GM18909 (cell line): Measurements from ENCODE around the gene ZC3H14.

Experiments
- ATAC-seq: cut with Tn5 transposase; IDR thresholded peaks from one replicate; pipeline ENCODE4 v1.9.1; 2021; ENCODE audit warnings: mild to moderate bottlenecking; ENCODE audit not compliant: unreplicated experiment, poor library complexity

The ZC3H14 gene

DNA sequence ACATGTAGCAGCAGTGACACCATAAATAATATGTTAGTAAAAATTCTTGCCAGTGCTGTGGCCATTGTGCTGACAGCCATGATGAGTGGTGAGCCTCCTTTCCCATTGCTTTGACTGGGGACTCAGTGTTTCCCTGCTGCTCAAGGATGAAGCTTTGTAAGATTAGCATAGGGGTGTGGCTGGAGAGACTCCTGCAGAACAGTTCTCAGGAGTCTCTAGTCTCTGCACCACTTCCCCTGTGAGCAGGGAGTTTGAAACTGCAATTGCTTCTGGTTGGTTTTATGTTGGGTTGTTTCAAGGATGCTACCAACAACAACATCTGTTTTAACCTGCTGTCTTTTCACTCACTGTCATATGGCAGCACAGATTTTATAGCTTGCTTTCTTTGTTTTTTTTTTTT is 41.4 kb downstream of the ZC3H14 start:
- ATAC-seq, result no peak

DNA sequence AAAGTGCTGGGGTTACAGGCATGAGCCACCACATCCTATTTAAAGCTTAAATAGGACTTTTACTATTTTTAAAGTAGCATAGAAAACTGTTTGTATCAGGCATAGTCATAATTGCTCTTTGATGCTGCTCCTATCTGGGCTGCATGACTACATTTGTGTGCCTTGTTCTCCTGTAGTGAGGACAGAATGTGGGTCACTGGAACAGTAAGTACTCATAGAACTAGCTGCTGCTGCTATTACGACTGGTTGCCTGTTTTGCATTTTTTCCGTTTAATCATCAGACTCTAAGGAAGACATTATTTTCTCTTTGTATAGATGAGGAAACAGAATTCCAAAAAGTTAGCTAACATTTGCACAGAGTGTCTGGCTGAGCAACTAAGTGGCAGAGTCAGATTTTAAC is 42.8 kb downstream of the ZC3H14 start:
- no peak for ATAC-seq

- no peak for ATAC-seq
These were observed 45.0 kb downstream of the ZC3H14 start for GRCh38 chr14:88607829-88608228.

DNA sequence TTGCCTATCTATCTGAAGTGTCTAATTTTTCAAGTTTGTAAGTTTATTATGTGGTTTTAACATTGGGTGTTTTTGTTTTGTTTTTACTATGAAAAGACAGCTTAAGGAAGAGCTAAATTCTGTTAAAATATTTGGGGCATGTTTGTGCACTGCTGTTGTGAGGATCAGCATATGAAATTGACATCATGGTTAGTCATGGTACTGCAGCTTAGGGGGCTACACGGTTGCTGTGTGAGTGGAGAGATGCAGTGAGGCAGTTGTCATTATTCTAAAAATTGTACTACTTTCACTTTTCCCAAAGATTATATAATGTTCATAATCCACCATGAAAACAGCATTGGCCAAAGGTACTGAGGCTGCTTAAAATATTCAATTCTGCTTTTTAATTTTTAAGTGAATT is 49.0 kb downstream of the ZC3H14 start:
- ATAC-seq, result no peak

DNA sequence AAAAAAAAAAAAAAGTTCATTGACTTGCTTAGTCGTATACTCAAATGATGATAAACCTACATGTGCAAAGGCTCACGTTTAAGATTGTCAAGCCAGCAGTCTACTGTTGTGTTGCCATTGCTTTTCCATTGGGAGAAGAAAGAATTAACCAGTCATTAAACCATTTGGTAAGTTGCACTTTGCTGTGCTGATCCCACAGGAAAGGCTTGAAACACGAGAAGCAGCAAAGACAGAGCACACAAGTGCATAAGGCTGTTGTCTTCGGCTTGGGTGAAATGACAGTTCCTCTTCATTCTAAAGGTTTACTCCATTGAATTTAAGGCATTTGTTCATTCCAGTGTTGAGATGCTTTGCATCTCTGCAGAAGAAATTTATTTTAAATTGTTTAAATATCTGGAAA is 50.1 kb downstream of the ZC3H14 start:
- ATAC-seq, result no peak

DNA sequence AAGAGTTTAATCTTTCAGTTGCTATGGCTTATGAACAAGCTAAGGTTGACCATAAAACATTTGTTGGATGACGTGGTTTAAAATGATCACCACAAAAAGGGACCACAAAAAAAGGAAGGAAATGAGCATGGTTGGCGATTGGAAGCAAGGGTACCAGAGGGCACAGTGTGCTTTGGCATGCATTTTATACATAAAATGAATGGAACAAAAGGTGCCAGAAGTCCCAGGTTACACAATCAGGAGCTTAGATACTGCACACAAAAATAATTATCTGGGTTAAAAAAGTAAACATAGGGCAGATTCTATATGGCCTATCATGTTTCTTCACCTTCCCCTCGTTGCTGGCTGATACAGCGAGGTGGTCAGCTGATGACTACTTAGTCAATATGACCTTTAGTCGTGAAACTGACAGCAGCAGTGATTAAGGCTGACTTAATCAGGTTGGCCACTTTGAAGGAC is 50.7 kb downstream of the ZC3H14 start:
- peak; percentile 47 for ATAC-seq

- peak; percentile 40 for ATAC-seq
These were observed 51.5 kb downstream of the ZC3H14 start for GRCh38 chr14:88614218-88614907.

GRCh38 chr14:88616697-88617096 is 53.9 kb downstream of the ZC3H14 start:
- no peak for ATAC-seq

- ATAC-seq, result no peak
These were observed 54.6 kb downstream of the ZC3H14 start for GRCh38 chr14:88617479-88617878.

- no peak for ATAC-seq
These were observed 55.6 kb downstream of the ZC3H14 start for GRCh38 chr14:88618476-88618875.

DNA sequence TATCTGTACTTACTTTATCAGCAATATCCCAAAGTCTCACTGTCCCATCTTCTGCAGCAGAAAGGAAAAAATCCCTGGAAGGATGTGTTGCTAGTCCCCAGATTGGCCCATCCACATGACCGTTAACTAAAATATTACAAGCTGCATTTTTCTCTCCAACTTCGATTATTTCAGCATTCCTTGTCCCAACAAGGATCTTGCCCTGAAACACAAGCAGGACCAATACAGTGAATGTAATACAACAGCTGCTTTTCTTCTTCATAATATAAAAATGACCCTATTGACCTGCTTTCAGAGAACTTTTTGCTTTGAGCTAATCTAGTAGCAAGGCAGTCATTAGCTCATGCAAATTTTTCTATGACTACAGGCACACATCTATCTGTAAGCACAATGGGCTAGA is 58.3 kb downstream of the ZC3H14 start:
- no peak for ATAC-seq

DNA sequence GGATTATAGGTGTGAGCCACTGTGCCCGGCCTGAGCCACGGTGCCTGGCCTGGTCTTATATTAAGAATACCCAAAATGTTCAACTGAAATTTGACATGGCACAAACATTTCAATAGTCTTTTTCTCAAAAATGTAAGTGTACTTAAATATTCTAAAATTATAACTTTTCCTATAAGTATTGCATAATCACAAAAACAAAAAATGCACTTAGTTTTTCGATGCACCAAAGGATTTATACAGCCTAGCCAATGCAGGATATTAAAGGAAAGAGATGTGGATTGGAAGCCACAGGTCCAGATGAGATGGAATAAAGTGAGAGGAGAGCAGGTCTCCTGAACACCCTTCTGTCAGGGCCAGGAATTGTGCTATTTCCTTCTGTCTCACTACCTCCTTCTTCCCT is 62.8 kb downstream of the ZC3H14 start:
- no peak for ATAC-seq

- ATAC-seq, result no peak
These were observed 65.2 kb downstream of the ZC3H14 start for GRCh38 chr14:88628033-88628432.

- no peak for ATAC-seq
These were observed 65.6 kb downstream of the ZC3H14 start for GRCh38 chr14:88628462-88628861.

DNA sequence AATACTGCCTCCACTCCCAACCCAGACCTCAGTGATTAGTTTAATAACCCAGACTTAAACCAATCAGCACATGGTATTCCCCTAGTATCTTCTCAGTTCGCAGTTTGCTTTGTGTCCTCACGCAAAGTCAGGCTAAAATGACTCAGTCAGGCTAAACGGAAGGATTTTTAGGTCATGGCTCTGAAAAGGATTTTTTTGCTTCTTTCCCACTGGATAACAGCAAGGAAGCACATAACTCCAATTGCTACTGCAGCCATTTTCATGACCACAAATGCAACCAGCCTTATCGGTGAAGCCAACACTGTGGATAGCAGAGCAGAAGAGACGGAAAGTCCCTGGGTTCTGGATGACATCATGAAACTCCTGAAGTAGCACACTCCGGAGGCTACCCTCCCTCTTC is 67.7 kb downstream of the ZC3H14 start:
- ATAC-seq, result no peak

DNA sequence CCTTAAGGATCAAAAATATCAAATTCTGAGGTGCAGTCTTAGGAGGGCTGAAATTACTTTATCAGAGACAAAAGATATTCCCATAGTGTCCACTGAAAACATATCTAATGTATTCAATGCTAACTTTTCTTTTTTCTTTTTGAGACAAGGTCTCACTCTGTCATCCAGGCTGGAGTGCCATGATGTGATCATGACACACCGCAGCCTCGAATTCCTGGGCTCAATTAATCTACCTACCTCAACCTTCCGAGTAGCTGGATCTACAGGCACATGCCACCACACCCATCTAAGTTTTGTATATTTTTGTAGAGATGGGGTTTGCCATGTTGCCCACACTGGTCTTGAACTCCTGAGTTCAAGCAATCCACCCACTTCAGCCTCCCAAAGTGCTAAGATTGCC is 68.3 kb downstream of the ZC3H14 start:
- no peak for ATAC-seq

DNA sequence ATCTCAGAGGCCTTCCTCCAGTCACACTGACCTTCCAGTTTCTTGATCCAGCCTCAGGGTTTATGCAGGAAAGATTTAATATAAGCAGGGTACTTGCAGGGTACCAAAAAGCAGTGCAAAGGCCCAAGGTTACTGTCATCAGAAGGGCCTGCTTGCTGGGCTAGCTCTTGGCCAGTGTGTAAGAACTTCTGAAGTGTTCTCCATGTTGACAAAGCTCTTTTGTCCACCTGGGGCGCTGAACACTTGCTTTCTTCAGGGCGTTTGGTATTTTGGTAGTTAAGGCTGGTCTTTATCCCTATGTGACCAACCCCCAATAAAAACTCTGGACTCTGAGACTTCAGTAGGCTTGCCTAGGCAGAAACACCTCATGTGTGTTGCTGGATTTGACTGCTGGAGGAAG is 69.7 kb downstream of the ZC3H14 start:
- no peak for ATAC-seq

GRCh38 chr14:88639221-88639620 is 76.4 kb downstream of the ZC3H14 start:
- no peak for ATAC-seq

GRCh38 chr14:88660056-88660455 is 97.2 kb downstream of the ZC3H14 start:
- no peak for ATAC-seq

DNA sequence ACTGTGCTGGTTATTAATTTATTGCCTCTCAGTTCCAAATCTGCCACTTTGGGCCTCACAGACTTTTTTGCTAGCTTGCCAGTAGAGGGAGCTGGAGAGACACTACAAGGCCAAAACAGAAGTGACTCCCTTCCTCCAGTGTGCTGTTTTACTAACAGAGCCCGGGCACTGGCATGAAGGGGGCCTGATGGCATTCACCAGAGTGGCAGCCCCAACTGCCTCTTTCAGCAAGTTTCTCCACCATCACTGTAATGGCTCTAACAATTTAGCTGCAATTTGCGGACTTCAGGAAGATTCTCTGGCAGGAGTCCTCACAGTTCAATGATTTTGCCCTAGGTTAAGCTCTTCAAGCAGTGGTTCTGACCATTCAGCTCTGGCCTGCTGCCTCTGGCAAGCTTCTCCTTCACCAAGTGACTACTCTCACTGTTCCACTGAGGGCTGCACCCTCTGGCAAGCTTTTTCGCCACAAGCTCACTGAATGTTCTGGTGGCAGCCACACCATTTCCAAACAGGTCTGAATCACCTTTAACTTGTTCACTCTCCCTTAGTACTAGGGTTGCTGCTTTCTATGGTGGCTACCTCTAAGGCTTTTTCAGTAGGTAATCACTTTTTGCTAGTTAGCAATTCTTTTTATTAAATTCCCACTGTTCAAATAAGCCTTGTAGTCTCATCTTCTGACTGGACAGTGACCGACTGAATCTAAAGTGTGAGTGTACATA is 104.9 kb downstream of the ZC3H14 start:
- peak; percentile 86 for ATAC-seq

GRCh38 chr14:88668448-88669116 is 105.7 kb downstream of the ZC3H14 start:
- peak; percentile 66 for ATAC-seq
